DMS114 treated with DMSO at 0.1 percent for 48 hours (cell line): ENCODE data around the gene NCOR1.

Experiments used
- DNase-seq: peaks from one replicate; lab custom pipeline; 2025; ENCODE audit not compliant: unreplicated experiment; lab: John Stamatoyannopoulos, UW

The NCOR1 gene

GRCh38 chr17:15981646-15982580 is 233.4 kb downstream of the NCOR1 start:
- DNase-seq: no peak

- no peak for DNase-seq
These were observed 234.1 kb downstream of the NCOR1 start for GRCh38 chr17:15981208-15981607.
